Transverse colon (tissue), 4 donors: ENCODE data around the gene PLBD2. TPM values are rescaled to one million over a fixed set of nuclear protein-coding genes. Genes with fewer than 3 reads are reported as not detected.

Source experiments
- DNase-seq: peaks from one replicate; pipeline ENCODE4 v3.0.0-alpha.2; 2019
- H3K27ac ChIP-seq, 4 donors: fragments of 200-600 bp; sonication (generic); 2 replicates each; pipeline ENCODE4 v1.5.1; 2016 to 2018; ENCODE audit warnings: inconsistent platforms in 4 of 4
- H3K27me3 ChIP-seq: fragments of 200-600 bp; sonication (generic); 2 replicates; pipeline ENCODE4 v1.5.1; 2017; ENCODE audit warnings: inconsistent platforms
- H3K36me3 ChIP-seq, 4 donors: fragments of 200-600 bp; sonication (generic); 2 replicates each; pipeline ENCODE4 v1.5.1; 2017 to 2019; ENCODE audit warnings: inconsistent platforms in 4 of 4
- H3K4me1 ChIP-seq, 4 donors: fragments of 200-600 bp; sonication (generic); 2 replicates each; pipeline ENCODE4 v1.5.1; 2017 to 2020; ENCODE audit warnings: inconsistent platforms in 4 of 4
- H3K4me3 ChIP-seq, 4 donors: fragments of 200-600 bp; sonication (generic); 1 replicate in 1 of 4; 2 replicates in 3 of 4; pipeline versions ENCODE4 v1.5.1 to v1.6.1; 2017 to 2019; ENCODE audit warnings: inconsistent platforms in 4 of 4
- H3K9me3 ChIP-seq, 2 donors: fragments of 200-600 bp; sonication (generic); 2 replicates each; pipeline ENCODE4 v1.5.1; 2017 to 2019; ENCODE audit warnings: inconsistent platforms in 2 of 2
- EP300 ChIP-seq: sonication (generic); formaldehyde crosslinking; IDR thresholded peaks from one replicate; pipeline ENCODE4 v1.6.1; 2017; ENCODE audit warnings: antibody characterized with exemption, low read depth
- POLR2A ChIP-seq: fragments of 450-650 bp; IDR thresholded peaks from one replicate; pipeline ENCODE4 v1.6.1; 2016; ENCODE audit warnings: antibody characterized with exemption, mild to moderate bottlenecking, moderate library complexity
- POLR2AphosphoS5 ChIP-seq, 3 donors: sonication (generic); formaldehyde crosslinking; IDR thresholded peaks; one replicate each; pipeline ENCODE4 v1.6.1; 2016; ENCODE audit warnings: antibody characterized with exemption in 3 of 3
- WGBS, 2 donors: methylation state at CpG; one replicate each; pipeline ENCODE4 v1.1.5; 2018; ENCODE audit warnings: low coverage in 1 of 2; 5-methylcytosine and 5-hydroxymethylcytosine counted together
- in situ Hi-C, 4 donors: fragments of 200-750 bp; cut with MboI; loops; one replicate each; pipeline versions ENCODE4 v1.15.0 to v1.15.1; 2017; ENCODE audit warnings: low sequenced_read_pairs in 3 of 4, low pct_ligation_motif_present in 1 of 4, low pct_unique_long_range_greater_than_20kb in 1 of 4
- intact Hi-C: fragments of 100-400 bp; cut with DNase I; formaldehyde crosslinking; loops from one replicate; pipeline ENCODE4 v1.15.1; 2023; ENCODE audit warnings: low total_unique reads
- total RNA-seq, 4 donors: library from RNA; depleted of rRNA; stranded (reverse); fragments of >200 nt; gene quantifications; one replicate each; pipeline ENCODE4 v1.1.0, GENCODE V29; 2016
- TF ChIP-seq, protein P1 (sequence below), 5 experiments: fragments of 200-600 bp in 3 of 5; fragments of 450-650 bp in 2 of 5; sonication (generic) in 3 of 5; IDR thresholded peaks; 1 replicate in 2 of 5; 2 replicates in 3 of 5; pipeline ENCODE4 v1.5.1; 2016 to 2017; ENCODE audit warnings: antibody characterized with exemption in 5 of 5, inconsistent platforms in 3 of 5, mild to moderate bottlenecking in 2 of 5, moderate library complexity in 1 of 5

Gene PLBD2
- total RNA-seq, 4 donors from 2014 or later, result 12.3 to 27.5 (median 19.0) TPM

DNA sequence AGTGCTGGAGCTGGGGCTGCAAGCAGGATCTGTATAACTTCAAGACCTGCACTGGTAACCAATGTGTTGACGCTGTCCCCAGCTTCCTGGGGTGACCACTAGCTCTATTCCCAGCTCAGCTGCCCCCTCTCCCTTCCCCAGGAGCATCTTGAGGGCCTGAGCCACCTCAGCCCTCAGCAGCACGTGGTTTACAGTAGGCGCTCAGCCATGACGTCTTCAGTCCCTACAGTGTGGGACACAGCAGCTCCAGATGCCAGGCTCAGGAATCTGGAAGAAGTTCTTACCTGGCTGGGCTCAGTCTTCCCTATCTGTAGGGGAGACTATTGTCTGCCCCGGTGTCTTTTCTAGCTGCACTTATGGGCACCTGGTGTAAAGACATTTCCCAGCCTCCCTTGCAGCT, 36.7 kb downstream of the PLBD2 start:
- H3K36me3 ChIP-seq, result no peaks in the 10 kb centered on the region
- no peaks in the 10 kb centered on the region for H3K4me1 ChIP-seq
- no peak for TF ChIP-seq POLR2AphosphoS5 (IDR thresholded peaks at IDR 0.05)
- no peak for TF ChIP-seq POLR2A
- TF ChIP-seq, protein P1, sequence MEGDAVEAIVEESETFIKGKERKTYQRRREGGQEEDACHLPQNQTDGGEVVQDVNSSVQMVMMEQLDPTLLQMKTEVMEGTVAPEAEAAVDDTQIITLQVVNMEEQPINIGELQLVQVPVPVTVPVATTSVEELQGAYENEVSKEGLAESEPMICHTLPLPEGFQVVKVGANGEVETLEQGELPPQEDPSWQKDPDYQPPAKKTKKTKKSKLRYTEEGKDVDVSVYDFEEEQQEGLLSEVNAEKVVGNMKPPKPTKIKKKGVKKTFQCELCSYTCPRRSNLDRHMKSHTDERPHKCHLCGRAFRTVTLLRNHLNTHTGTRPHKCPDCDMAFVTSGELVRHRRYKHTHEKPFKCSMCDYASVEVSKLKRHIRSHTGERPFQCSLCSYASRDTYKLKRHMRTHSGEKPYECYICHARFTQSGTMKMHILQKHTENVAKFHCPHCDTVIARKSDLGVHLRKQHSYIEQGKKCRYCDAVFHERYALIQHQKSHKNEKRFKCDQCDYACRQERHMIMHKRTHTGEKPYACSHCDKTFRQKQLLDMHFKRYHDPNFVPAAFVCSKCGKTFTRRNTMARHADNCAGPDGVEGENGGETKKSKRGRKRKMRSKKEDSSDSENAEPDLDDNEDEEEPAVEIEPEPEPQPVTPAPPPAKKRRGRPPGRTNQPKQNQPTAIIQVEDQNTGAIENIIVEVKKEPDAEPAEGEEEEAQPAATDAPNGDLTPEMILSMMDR (IDR thresholded peaks at IDR 0.05), result no peak
- TF ChIP-seq EP300, result no peak
- H3K9me3 ChIP-seq, result no peaks in the 10 kb centered on the region
- peaks cover 5% of the 10 kb centered on the region for H3K27me3 ChIP-seq
- WGBS, 2 donors, result 70% methylated on average over 5 of the region's 5 CpGs; no CpG with 5 or more reads in 1 of the 2 donors
- intact Hi-C loops, result no loop called here
- no peak for DNase-seq
- no peak overlapping the region for H3K27ac ChIP-seq
- no peak overlapping the region for H3K4me3 ChIP-seq
- in situ Hi-C loops, result no loop called here

DNA sequence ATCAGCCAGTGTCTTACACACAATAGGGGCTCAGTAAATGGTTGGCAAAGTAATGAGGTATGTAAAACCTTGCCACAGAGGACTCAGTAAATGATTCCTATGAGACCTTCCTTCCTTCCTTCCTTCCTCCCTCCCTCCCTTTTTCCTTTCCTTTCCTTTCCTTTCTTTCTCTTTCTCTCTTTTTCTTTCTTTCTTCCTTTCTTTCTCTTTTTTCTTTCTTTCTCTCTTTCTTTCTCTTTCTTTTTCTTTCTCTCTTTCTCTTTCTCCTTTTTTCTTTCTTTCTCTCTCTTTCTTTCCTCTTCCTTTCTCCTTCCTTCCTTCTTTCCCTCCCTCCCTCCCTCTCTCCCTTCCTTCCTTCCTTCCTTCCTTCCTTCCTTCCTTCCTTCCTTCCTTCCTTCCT, 37.8 kb downstream of the PLBD2 start:
- in situ Hi-C loops (no loop called here), intact Hi-C loops (no loop called here)
- TF ChIP-seq, protein P1 (IDR thresholded peaks at IDR 0.05), result no peak
- TF ChIP-seq POLR2AphosphoS5 (IDR thresholded peaks at IDR 0.05) (no peak), POLR2A (no peak), EP300 (no peak)
- Histone ChIP-seq H3K27ac (no peak overlapping the region), H3K4me1 (no peaks in the 10 kb centered on the region), H3K27me3 (peaks cover 5% of the 10 kb centered on the region), H3K36me3 (no peaks in the 10 kb centered on the region), H3K9me3 (no peaks in the 10 kb centered on the region), H3K4me3 (no peak overlapping the region)
- no peak for DNase-seq

DNA sequence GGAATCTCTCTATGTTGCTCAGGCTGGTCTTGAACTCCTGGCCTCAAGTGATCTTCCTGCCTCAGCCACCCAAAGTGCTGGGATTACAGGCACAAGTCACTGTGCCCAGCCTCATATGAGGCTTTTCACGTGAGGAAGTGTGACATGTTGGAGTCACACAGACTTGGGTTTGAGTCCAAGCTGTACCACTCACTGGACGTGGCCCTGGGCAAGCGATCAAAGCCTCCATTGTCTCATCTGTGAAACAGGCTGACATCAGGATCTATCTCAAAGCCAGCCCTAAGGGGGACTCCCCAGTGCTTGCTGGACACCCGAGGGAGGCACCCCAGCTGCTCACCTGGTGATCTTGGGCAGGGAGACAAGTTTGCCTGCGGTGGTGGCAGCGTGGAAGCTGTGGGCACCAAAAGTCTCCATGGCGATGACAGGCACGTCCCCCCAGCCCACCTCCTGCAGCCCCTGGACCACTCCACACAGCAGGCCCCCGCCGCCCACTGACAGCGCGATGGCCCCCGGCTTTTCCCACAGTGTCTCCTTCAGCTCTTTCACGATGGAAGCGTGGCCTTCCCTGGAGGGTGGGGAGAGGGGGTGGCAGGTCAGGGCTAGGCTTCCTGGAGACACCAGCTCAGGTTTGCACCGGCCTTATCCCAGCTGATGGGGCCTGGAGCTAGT, 38.6 kb downstream of the PLBD2 start:
- 65% methylated on average over 13 of the region's 16 CpGs; no CpG with 5 or more reads in 1 of the 2 donors for WGBS, 2 donors
- in situ Hi-C loops (no loop called here), intact Hi-C loops (no loop called here)
- no peak overlapping the region for H3K4me3 ChIP-seq
- no peaks in the 10 kb centered on the region for H3K36me3 ChIP-seq
- H3K27ac ChIP-seq, result no peak overlapping the region
- TF ChIP-seq POLR2A (no peak), EP300 (no peak), POLR2AphosphoS5 (IDR thresholded peaks at IDR 0.05) (no peak)
- TF ChIP-seq, protein P1 (IDR thresholded peaks at IDR 0.05), result no peak
- DNase-seq, result no peak
- peaks cover 5% of the 10 kb centered on the region for H3K27me3 ChIP-seq
- no peaks in the 10 kb centered on the region for H3K9me3 ChIP-seq
- H3K4me1 ChIP-seq, result no peaks in the 10 kb centered on the region

DNA sequence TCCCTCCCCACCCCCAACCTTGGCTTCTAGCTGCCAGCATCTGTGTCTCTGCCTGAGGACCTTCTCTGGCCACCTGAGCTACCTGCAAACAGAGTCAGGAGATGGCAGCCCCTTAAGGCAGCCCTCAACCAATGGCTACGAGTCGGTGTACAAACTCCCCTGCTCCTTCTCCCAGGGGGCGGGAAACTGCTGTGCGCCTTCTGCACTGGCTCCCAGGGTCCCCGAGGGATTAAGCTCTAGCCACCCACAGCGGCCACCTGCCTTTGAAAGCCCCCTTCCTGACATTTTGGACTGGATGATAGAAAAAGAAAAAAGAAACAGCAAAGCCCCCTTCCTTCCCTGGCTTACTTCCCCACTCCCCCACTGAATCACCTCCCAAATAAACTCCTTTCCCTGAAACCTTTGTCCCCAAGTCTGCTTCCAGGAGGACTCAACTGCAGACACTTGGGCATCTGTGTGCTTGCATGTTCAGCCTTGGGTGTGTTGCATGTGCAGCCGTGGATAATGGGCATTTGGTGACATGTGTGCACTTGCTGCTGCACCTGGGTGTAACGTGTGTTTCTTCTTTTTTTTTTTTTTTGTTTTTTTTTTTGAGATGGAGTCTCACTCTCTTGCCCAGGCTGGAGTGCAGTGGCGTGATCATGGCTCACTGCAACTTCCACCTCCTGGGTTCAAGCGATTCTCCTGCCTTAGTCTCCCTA, 39.3 kb downstream of the PLBD2 start:
- Histone ChIP-seq H3K27ac (no peak overlapping the region), H3K36me3 (no peaks in the 10 kb centered on the region), H3K27me3 (peaks cover 5% of the 10 kb centered on the region), H3K9me3 (no peaks in the 10 kb centered on the region), H3K4me1 (no peaks in the 10 kb centered on the region), H3K4me3 (no peak overlapping the region)
- WGBS, 2 donors, result 57% methylated on average over 10 of the region's 10 CpGs; no CpG with 5 or more reads in 1 of the 2 donors
- no peak for TF ChIP-seq POLR2A
- TF ChIP-seq EP300, result no peak
- in situ Hi-C loops, result no loop called here
- DNase-seq, result no peak
- intact Hi-C loops, result no loop called here
